GM23338 (cell line): ENCODE results near the gene CCL24. TPM values are rescaled to one million over a fixed set of nuclear protein-coding genes. Genes with fewer than 3 reads are reported as not detected.
"Not testable (repeated sequence)": the region's sequence is repeated elsewhere in the genome, so short reads cannot be mapped to it uniquely, and the experiment has no call there.

Experiments used
- ATAC-seq: fragments of 200-7000 bp; cut with Tn5 transposase; 3 replicates; pipeline ENCODE4 v1.9.1; 2020
- DNase-seq: peaks from one replicate; pipeline ENCODE4 v3.0.0-alpha.2; 2015; ENCODE audit warnings: low spot score
- H2AFZ ChIP-seq: fragments of 200-600 bp; sonication (generic); 2 replicates; pipeline ENCODE4 v1.8.0; 2016; ENCODE audit warnings: antibody characterized with exemption, mild to moderate bottlenecking, moderate library complexity
- H3F3A ChIP-seq: fragments of 200-600 bp; sonication (generic); replicated peaks from 2 replicates; pipeline ENCODE4 v1.8.0; 2017; ENCODE audit warnings: antibody characterized with exemption, mixed run types, low read depth
- H3K27ac ChIP-seq: fragments of 200-600 bp; sonication (generic); 2 replicates; pipeline ENCODE4 v1.6.1; 2016; ENCODE audit warnings: low read depth
- H3K27me3 ChIP-seq: fragments of 200-600 bp; sonication (generic); 2 replicates; pipeline ENCODE4 v1.8.0; 2016; ENCODE audit warnings: mild to moderate bottlenecking, mixed run types, moderate library complexity; ENCODE audit not compliant: insufficient read depth
- H3K36me3 ChIP-seq: fragments of 200-600 bp; sonication (generic); 2 replicates; pipeline ENCODE4 v1.8.0; 2016; ENCODE audit warnings: mild to moderate bottlenecking; ENCODE audit not compliant: insufficient read depth
- H3K4me1 ChIP-seq: fragments of 200-600 bp; sonication (generic); 2 replicates; pipeline ENCODE4 v1.8.0; 2016; ENCODE audit warnings: mild to moderate bottlenecking, moderate library complexity; ENCODE audit not compliant: insufficient read depth
- H3K4me2 ChIP-seq: fragments of 200-600 bp; sonication (generic); 2 replicates; pipeline ENCODE4 v1.7.1; 2017; ENCODE audit warnings: mixed run types
- H3K4me3 ChIP-seq: fragments of 200-600 bp; sonication (generic); 2 replicates; pipeline ENCODE4 v1.6.1; 2016; ENCODE audit warnings: mixed run types
- H3K79me2 ChIP-seq: fragments of 200-600 bp; sonication (generic); replicated peaks from 2 replicates; pipeline ENCODE4 v1.8.0; 2017; ENCODE audit warnings: mild to moderate bottlenecking; ENCODE audit not compliant: insufficient read depth
- H3K9me2 ChIP-seq: fragments of 200-600 bp; sonication (generic); 2 replicates; pipeline ENCODE4 v1.8.0; 2017; ENCODE audit not compliant: insufficient read depth
- H4K20me1 ChIP-seq: fragments of 200-600 bp; sonication (generic); replicated peaks from 2 replicates; pipeline ENCODE4 v1.8.0; 2017; ENCODE audit warnings: mild to moderate bottlenecking; ENCODE audit not compliant: insufficient read depth
- H3K27ac Mint-ChIP-seq: 2 replicates; pipeline ENCODE4 v1.8.0; 2020; ENCODE audit warnings: inconsistent platforms, mild to moderate bottlenecking, moderate library complexity, mixed read lengths
- H3K27me3 Mint-ChIP-seq: 3 replicates; pipeline ENCODE4 v1.8.0; 2022; ENCODE audit warnings: low read depth, mild to moderate bottlenecking, moderate library complexity, mixed read lengths, inconsistent platforms; ENCODE audit not compliant: insufficient read depth, poor library complexity
- H3K36me3 Mint-ChIP-seq: 3 replicates; pipeline ENCODE4 v1.8.0; 2021; ENCODE audit warnings: low read depth, mild to moderate bottlenecking, inconsistent platforms, moderate library complexity, mixed read lengths
- H3K4me1 Mint-ChIP-seq: 3 replicates; pipeline ENCODE4 v1.8.0; 2020; ENCODE audit warnings: mild to moderate bottlenecking, inconsistent platforms, mixed read lengths
- H3K4me3 Mint-ChIP-seq: 3 replicates; pipeline ENCODE4 v1.8.0; 2021; ENCODE audit warnings: moderate library complexity, mild to moderate bottlenecking, inconsistent platforms, mixed read lengths
- H3K9me3 Mint-ChIP-seq: 3 replicates; pipeline ENCODE4 v1.8.0; 2020; ENCODE audit warnings: moderate library complexity, mild to moderate bottlenecking, inconsistent platforms, mixed read lengths
- EZH2 ChIP-seq: fragments of 200-600 bp; sonication (generic); IDR thresholded peaks from one replicate; pipeline ENCODE4 v1.8.0; 2017; ENCODE audit warnings: antibody characterized with exemption, mild to moderate bottlenecking, low read depth; ENCODE audit not compliant: unreplicated experiment
- EZH2phosphoT487 ChIP-seq: fragments of 200-600 bp; sonication (generic); IDR thresholded peaks from one replicate; pipeline ENCODE4 v1.8.1; 2018; ENCODE audit warnings: antibody characterized with exemption; ENCODE audit not compliant: unreplicated experiment
- JUNB ChIP-seq: IDR thresholded peaks from one replicate; pipeline ENCODE4 v1.6.1; 2016; ENCODE audit warnings: antibody characterized with exemption; ENCODE audit not compliant: unreplicated experiment
- POLR2AphosphoS5 ChIP-seq: IDR thresholded peaks from 2 replicates; pipeline ENCODE4 v1.6.1; 2016; ENCODE audit warnings: antibody characterized with exemption, low read depth
- ZNF331 ChIP-seq: fragments of 250-450 bp; sonication (Bioruptor Pico); IDR thresholded peaks from 2 replicates; pipeline ENCODE4 v1.5.0; 2020; ENCODE audit warnings: low read depth, mild to moderate bottlenecking, moderate library complexity
- polyA plus RNA-seq: library from polyadenylated mRNA; unstranded; fragments of >200 nt; fragmentation: Nextera tagmentation; extraction: Ambion mirVana; gene quantifications from 2 replicates; pipeline ENCODE4 v1.2.1, GENCODE V29; 2016
- total RNA-seq: library from RNA; depleted of rRNA; stranded (reverse); fragments of >200 nt; shearing (Covaris generic); gene quantifications from 2 replicates; pipeline ENCODE4 v1.2.3, GENCODE V29; 2014
- TF ChIP-seq, protein P1 (sequence below): IDR thresholded peaks from one replicate; pipeline ENCODE4 v1.6.1; 2018; ENCODE audit warnings: antibody characterized with exemption; ENCODE audit not compliant: unreplicated experiment
- TF ChIP-seq, protein P2 (sequence below): IDR thresholded peaks from 2 replicates; pipeline ENCODE4 v1.6.1; 2016; ENCODE audit warnings: antibody characterized with exemption

Gene CCL24
- total and polyA plus RNA-seq, 2 experiments from 2014 or later = not detected

DNA sequence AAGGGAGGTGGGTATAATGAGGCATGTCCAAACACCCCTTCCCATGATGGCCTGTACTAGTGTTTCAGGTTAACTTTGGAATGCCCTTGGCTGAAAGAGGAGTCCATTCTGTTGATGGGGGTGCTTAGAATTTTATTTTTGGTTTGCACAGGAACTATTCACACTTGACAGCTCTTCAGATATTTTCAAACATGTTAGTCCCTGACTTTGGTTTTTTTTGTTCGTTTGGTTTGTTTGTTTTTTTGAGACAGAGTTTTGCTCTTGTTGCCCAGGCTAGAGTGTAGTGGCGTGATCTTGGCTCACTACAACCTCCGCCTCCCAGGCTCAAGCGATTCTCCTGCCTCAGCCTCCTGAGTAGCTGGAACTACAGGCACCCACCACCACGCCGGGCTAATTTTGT lies 31.5 kb upstream of the CCL24 start:
- H4K20me1 ChIP-seq, H3K4me3 ChIP-seq, H3F3A ChIP-seq, DNase-seq, H2AFZ ChIP-seq, ATAC-seq, H3K4me1 ChIP-seq, H3K9me3 Mint-ChIP-seq, H3K27ac ChIP-seq, H3K79me2 ChIP-seq, H3K4me3 Mint-ChIP-seq, H3K36me3 Mint-ChIP-seq, H3K27me3 ChIP-seq, H3K27ac Mint-ChIP-seq, H3K36me3 ChIP-seq, H3K27me3 Mint-ChIP-seq, H3K4me1 Mint-ChIP-seq, H3K4me2 ChIP-seq, H3K9me2 ChIP-seq: not testable (repeated sequence)

DNA sequence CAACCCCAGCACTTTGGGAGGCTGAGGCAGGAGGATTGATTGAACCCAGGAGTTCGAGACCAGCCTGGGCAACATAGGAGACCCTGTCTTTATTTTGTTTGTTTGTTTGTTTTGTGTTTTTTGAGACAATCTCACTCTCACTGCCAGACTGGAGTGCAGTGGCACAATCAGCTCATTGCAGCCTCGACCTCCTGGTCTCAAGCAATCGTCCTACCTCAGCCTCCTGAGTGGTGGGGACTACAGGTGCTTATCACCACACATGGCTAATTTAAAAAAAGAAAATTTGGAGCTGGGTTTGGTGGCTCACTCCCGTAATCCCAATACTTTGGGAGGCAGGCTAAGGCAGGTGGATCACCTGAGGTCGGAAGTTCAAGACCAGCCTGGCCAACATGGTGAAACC lies 30.6 kb upstream of the CCL24 start:
- no peak overlapping the region for H3K27ac ChIP-seq
- H3F3A ChIP-seq = no peaks in the 10 kb centered on the region
- no peaks in the 10 kb centered on the region for H3K27me3 Mint-ChIP-seq
- no peak overlapping the region for H3K27ac Mint-ChIP-seq
- no peaks in the 10 kb centered on the region for H3K36me3 ChIP-seq
- ATAC-seq = no peak
- no peak overlapping the region for H2AFZ ChIP-seq
- no peak overlapping the region for H3K4me3 ChIP-seq
- H3K27me3 ChIP-seq = no peaks in the 10 kb centered on the region
- H3K4me1 Mint-ChIP-seq = no peaks in the 10 kb centered on the region
- H3K4me1 ChIP-seq = no peaks in the 10 kb centered on the region
- no peaks in the 10 kb centered on the region for H3K9me3 Mint-ChIP-seq
- TF ChIP-seq, protein P1, sequence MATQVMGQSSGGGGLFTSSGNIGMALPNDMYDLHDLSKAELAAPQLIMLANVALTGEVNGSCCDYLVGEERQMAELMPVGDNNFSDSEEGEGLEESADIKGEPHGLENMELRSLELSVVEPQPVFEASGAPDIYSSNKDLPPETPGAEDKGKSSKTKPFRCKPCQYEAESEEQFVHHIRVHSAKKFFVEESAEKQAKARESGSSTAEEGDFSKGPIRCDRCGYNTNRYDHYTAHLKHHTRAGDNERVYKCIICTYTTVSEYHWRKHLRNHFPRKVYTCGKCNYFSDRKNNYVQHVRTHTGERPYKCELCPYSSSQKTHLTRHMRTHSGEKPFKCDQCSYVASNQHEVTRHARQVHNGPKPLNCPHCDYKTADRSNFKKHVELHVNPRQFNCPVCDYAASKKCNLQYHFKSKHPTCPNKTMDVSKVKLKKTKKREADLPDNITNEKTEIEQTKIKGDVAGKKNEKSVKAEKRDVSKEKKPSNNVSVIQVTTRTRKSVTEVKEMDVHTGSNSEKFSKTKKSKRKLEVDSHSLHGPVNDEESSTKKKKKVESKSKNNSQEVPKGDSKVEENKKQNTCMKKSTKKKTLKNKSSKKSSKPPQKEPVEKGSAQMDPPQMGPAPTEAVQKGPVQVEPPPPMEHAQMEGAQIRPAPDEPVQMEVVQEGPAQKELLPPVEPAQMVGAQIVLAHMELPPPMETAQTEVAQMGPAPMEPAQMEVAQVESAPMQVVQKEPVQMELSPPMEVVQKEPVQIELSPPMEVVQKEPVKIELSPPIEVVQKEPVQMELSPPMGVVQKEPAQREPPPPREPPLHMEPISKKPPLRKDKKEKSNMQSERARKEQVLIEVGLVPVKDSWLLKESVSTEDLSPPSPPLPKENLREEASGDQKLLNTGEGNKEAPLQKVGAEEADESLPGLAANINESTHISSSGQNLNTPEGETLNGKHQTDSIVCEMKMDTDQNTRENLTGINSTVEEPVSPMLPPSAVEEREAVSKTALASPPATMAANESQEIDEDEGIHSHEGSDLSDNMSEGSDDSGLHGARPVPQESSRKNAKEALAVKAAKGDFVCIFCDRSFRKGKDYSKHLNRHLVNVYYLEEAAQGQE = no peak
- no peak for TF ChIP-seq EZH2
- no peak for TF ChIP-seq POLR2AphosphoS5
- TF ChIP-seq EZH2phosphoT487 = no peak
- TF ChIP-seq JUNB = no peak
- TF ChIP-seq ZNF331 (CRISPR knock-in tag) = no peak
- TF ChIP-seq, protein P2, sequence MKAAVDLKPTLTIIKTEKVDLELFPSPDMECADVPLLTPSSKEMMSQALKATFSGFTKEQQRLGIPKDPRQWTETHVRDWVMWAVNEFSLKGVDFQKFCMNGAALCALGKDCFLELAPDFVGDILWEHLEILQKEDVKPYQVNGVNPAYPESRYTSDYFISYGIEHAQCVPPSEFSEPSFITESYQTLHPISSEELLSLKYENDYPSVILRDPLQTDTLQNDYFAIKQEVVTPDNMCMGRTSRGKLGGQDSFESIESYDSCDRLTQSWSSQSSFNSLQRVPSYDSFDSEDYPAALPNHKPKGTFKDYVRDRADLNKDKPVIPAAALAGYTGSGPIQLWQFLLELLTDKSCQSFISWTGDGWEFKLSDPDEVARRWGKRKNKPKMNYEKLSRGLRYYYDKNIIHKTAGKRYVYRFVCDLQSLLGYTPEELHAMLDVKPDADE = no peak
- no peak for DNase-seq
- no peaks in the 10 kb centered on the region for H4K20me1 ChIP-seq
- H3K4me3 Mint-ChIP-seq = no peak overlapping the region
- H3K36me3 Mint-ChIP-seq = no peaks in the 10 kb centered on the region
- no peaks in the 10 kb centered on the region for H3K79me2 ChIP-seq
- no peaks in the 10 kb centered on the region for H3K9me2 ChIP-seq
- H3K4me2 ChIP-seq = no peak overlapping the region
